ACC112 (cell line): ENCODE measurements around the gene CKS2.
"Not testable (repeated sequence)": the region's sequence is repeated elsewhere in the genome, so short reads cannot be mapped to it uniquely, and the experiment has no call there.

Experiments
- H2AFZ ChIP-seq: fragments of 200-600 bp; sonication (generic); one replicate; pipeline ENCODE4 v1.6.0; 2017; ENCODE audit warnings: antibody characterized with exemption, low read length; ENCODE audit not compliant: unreplicated experiment
- H3K27ac ChIP-seq: fragments of 200-600 bp; sonication (generic); 2 replicates; pipeline ENCODE4 v1.5.1; 2014; ENCODE audit warnings: low read depth, mild to moderate bottlenecking, antibody characterized with exemption, low read length, moderate library complexity
- H3K27me3 ChIP-seq: fragments of 200-600 bp; sonication (generic); 2 replicates; pipeline ENCODE4 v1.6.1; 2014; ENCODE audit warnings: mild to moderate bottlenecking, antibody characterized with exemption, low read length, moderate library complexity, mixed read lengths; ENCODE audit not compliant: insufficient read depth
- H3K36me3 ChIP-seq: fragments of 200-600 bp; sonication (generic); 2 replicates; pipeline ENCODE4 v1.6.1; 2016; ENCODE audit warnings: mild to moderate bottlenecking, antibody characterized with exemption, low read length, moderate library complexity, mixed read lengths; ENCODE audit not compliant: insufficient read depth
- H3K4me1 ChIP-seq: fragments of 200-600 bp; sonication (generic); one replicate; pipeline ENCODE4 v1.6.1; 2016; ENCODE audit warnings: low read length, mixed read lengths; ENCODE audit not compliant: insufficient read depth, unreplicated experiment, control insufficient read depth
- H3K4me3 ChIP-seq: fragments of 200-600 bp; sonication (generic); 2 replicates; pipeline ENCODE4 v1.5.1; 2014; ENCODE audit warnings: mild to moderate bottlenecking, low read depth, low read length
- H3K79me2 ChIP-seq: fragments of 200-600 bp; sonication (generic); one replicate; pipeline ENCODE4 v1.6.0; 2016; ENCODE audit warnings: low read length; ENCODE audit not compliant: control insufficient read depth, unreplicated experiment, insufficient read depth

The CKS2 gene

GRCh38 chr9:89310475-89311345, at the start of gene CKS2:
TSS of gene CKS2 (plus strand) at chr9:89311195. CDS start at chr9:89311293, 98 bp downstream.
- Histone ChIP-seq H3K27ac (peak within 1 kb of the TSS; percentile 99), H3K4me3 (peak within 1 kb of the TSS; percentile 93), H3K27me3 (no peaks in the 10 kb centered on the region), H2AFZ (no peak within 1 kb of the TSS), H3K79me2 (peaks cover 61% of the 10 kb centered on the region), H3K36me3 (peaks cover 6% of the 10 kb centered on the region), H3K4me1 (peaks cover 25% of the 10 kb centered on the region)

GRCh38 chr9:89273528-89274279, 37.3 kb upstream of the CKS2 start:
- H2AFZ ChIP-seq: no peak overlapping the region
- no peaks in the 10 kb centered on the region for H3K27me3 ChIP-seq
- no peak overlapping the region for H3K4me3 ChIP-seq
- no peaks in the 10 kb centered on the region for H3K36me3 ChIP-seq
- H3K79me2 ChIP-seq: no peaks in the 10 kb centered on the region
- H3K27ac ChIP-seq: peak overlapping the region; percentile 94; the same call in 1 of the 2 replicates
- peaks cover 15% of the 10 kb centered on the region for H3K4me1 ChIP-seq

GRCh38 chr9:89274838-89275237, 36.2 kb upstream of the CKS2 start:
- Histone ChIP-seq H3K4me3 (no peak overlapping the region), H3K4me1 (peaks cover 15% of the 10 kb centered on the region), H3K27ac (peak overlapping the region; percentile 94), H2AFZ (no peak overlapping the region), H3K79me2 (no peaks in the 10 kb centered on the region), H3K36me3 (no peaks in the 10 kb centered on the region), H3K27me3 (no peaks in the 10 kb centered on the region)

- H3K79me2 ChIP-seq, H2AFZ ChIP-seq, H3K27me3 ChIP-seq, H3K4me3 ChIP-seq, H3K27ac ChIP-seq, H3K36me3 ChIP-seq: not testable (repeated sequence)
- H3K4me1 ChIP-seq: peaks cover 15% of the 10 kb centered on the region
Observed at GRCh38 chr9:89276040-89276439, 35.0 kb upstream of the CKS2 start.

- Histone ChIP-seq H3K36me3 (no peaks in the 10 kb centered on the region), H3K27me3 (no peaks in the 10 kb centered on the region), H3K79me2 (no peaks in the 10 kb centered on the region), H3K4me3 (peak overlapping the region; percentile 51; the same call in 1 of the 2 replicates), H3K27ac (no peak overlapping the region), H3K4me1 (peaks cover 15% of the 10 kb centered on the region), H2AFZ (peak overlapping the region; percentile 47)
Observed at GRCh38 chr9:89277043-89277442, 34.0 kb upstream of the CKS2 start.

- no peaks in the 10 kb centered on the region for H3K27me3 ChIP-seq
- H2AFZ ChIP-seq: peak overlapping the region; percentile 47
- H3K27ac ChIP-seq: no peak overlapping the region
- H3K79me2 ChIP-seq: no peaks in the 10 kb centered on the region
- H3K4me1 ChIP-seq: peaks cover 15% of the 10 kb centered on the region
- H3K4me3 ChIP-seq: peak overlapping the region; percentile 51; the same call in 1 of the 2 replicates
- H3K36me3 ChIP-seq: no peaks in the 10 kb centered on the region
Observed at GRCh38 chr9:89277454-89277853, 33.5 kb upstream of the CKS2 start.

GRCh38 chr9:89278551-89278950, 32.4 kb upstream of the CKS2 start:
- Histone ChIP-seq H3K79me2 (no peaks in the 10 kb centered on the region), H2AFZ (peak overlapping the region; percentile 73), H3K4me1 (peaks cover 15% of the 10 kb centered on the region), H3K4me3 (no peak overlapping the region), H3K27me3 (no peaks in the 10 kb centered on the region), H3K36me3 (no peaks in the 10 kb centered on the region), H3K27ac (no peak overlapping the region)

GRCh38 chr9:89278997-89279739, 31.8 kb upstream of the CKS2 start:
- H3K79me2 ChIP-seq: no peaks in the 10 kb centered on the region
- no peak overlapping the region for H3K4me3 ChIP-seq
- H3K27me3 ChIP-seq: no peaks in the 10 kb centered on the region
- peaks cover 15% of the 10 kb centered on the region for H3K4me1 ChIP-seq
- no peak overlapping the region for H3K27ac ChIP-seq
- no peak overlapping the region for H2AFZ ChIP-seq
- no peaks in the 10 kb centered on the region for H3K36me3 ChIP-seq

- H3K4me1 ChIP-seq: peaks cover 10% of the 10 kb centered on the region
- no peak overlapping the region for H3K4me3 ChIP-seq
- H3K36me3 ChIP-seq: no peaks in the 10 kb centered on the region
- H3K27ac ChIP-seq: no peak overlapping the region
- no peak overlapping the region for H2AFZ ChIP-seq
- no peaks in the 10 kb centered on the region for H3K79me2 ChIP-seq
- H3K27me3 ChIP-seq: no peaks in the 10 kb centered on the region
Observed at GRCh38 chr9:89281106-89281505, 29.9 kb upstream of the CKS2 start.

GRCh38 chr9:89282248-89282968, 28.6 kb upstream of the CKS2 start:
- not testable (repeated sequence) for H2AFZ ChIP-seq, H3K27ac ChIP-seq, H3K4me1 ChIP-seq, H3K4me3 ChIP-seq, H3K36me3 ChIP-seq, H3K79me2 ChIP-seq, H3K27me3 ChIP-seq
